Stimulated activated CD8-positive, alpha-beta memory T cell treated with anti-CD3 and anti-CD28 coated beads, Interleukin-7, amount 100 ng/mL, for 1 hour (primary cell): Measurements from ENCODE around the gene ZDHHC9.
A peak's percentile ranks its signal among the peaks of the same experiment; 100 is the strongest.

Experiments used
- DNase-seq, 2 donors: peaks; one replicate each; pipeline ENCODE4 v3.0.0-alpha.2; 2020; ENCODE audit warnings: low read depth in 2 of 2

The ZDHHC9 gene

GRCh38 chrX:129786210-129786651, 57.5 kb downstream of the ZDHHC9 start:
- no peak for DNase-seq

- DNase-seq = no peak
Observed at GRCh38 chrX:129785160-129785947, 58.3 kb downstream of the ZDHHC9 start.

- DNase-seq = no peak
Observed at GRCh38 chrX:129784371-129784770, 59.3 kb downstream of the ZDHHC9 start.

- DNase-seq = no peak
Observed at GRCh38 chrX:129783291-129783713, 60.4 kb downstream of the ZDHHC9 start.

- DNase-seq = no peak
Observed at GRCh38 chrX:129782706-129783105, 61.0 kb downstream of the ZDHHC9 start.

GRCh38 chrX:129781680-129782495, 61.8 kb downstream of the ZDHHC9 start:
- DNase-seq = no peak

- peak; percentile 46 to 56 for DNase-seq
Observed at GRCh38 chrX:129781134-129781672, 62.5 kb downstream of the ZDHHC9 start.

GRCh38 chrX:129780441-129781105, 63.1 kb downstream of the ZDHHC9 start:
- no peak for DNase-seq

- DNase-seq = no peak
Observed at GRCh38 chrX:129779747-129780146, 63.9 kb downstream of the ZDHHC9 start, which contains the start of gene SASH3. Gene SASH3, plus strand, starts transcription at chrX:129779949. Its CDS starts 149 bp downstream, at chrX:129780098.

- no peak for DNase-seq
Observed at GRCh38 chrX:129779086-129779672, 64.5 kb downstream of the ZDHHC9 start.

- peak in 1 of 2 donors; percentile 34 for DNase-seq
Observed at GRCh38 chrX:129777218-129778030, 66.3 kb downstream of the ZDHHC9 start.

- no peak for DNase-seq
Observed at GRCh38 chrX:129773649-129774458, 69.8 kb downstream of the ZDHHC9 start.

GRCh38 chrX:129772796-129773431, 70.8 kb downstream of the ZDHHC9 start:
- no peak for DNase-seq

- no peak for DNase-seq
Observed at GRCh38 chrX:129771266-129771995, 72.3 kb downstream of the ZDHHC9 start.

- no peak for DNase-seq
Observed at GRCh38 chrX:129769467-129770154, 74.1 kb downstream of the ZDHHC9 start.

- DNase-seq = no peak
Observed at GRCh38 chrX:129768586-129769466, 74.9 kb downstream of the ZDHHC9 start.

- no peak for DNase-seq
Observed at GRCh38 chrX:129768186-129768585, 75.5 kb downstream of the ZDHHC9 start.
